IMR-90 (cell line): Measurements from ENCODE around the gene ZNF76. TPM values are rescaled to one million over a fixed set of nuclear protein-coding genes. Genes with fewer than 3 reads are reported as not detected.

Source experiments
- ATAC-seq: fragments of 200-7000 bp; cut with Tn5 transposase; 2 replicates; pipeline ENCODE4 v1.9.1; 2020; ENCODE audit warnings: low read depth, mild to moderate bottlenecking, moderate library complexity
- BruUV-seq: library from RNA; stranded (reverse); fragments of 400-500 nt; replicated peaks from 2 replicates; lab custom pipeline; 2021; lab: Mats Ljungman, UMichigan
- CTCF ChIA-PET: fragments of 300-600 bp; formaldehyde crosslinking; extraction: SDS; loops from one replicate; lab custom pipeline; 2021; ENCODE audit warnings: antibody characterized with exemption; lab: Yijun Ruan, JAX
- POLR2A ChIA-PET: fragments of 300-600 bp; sonication (Branson Sonifier 250); formaldehyde crosslinking; loops from one replicate; lab custom pipeline; 2022; ENCODE audit warnings: antibody characterized with exemption; ENCODE audit not compliant: unreplicated experiment; lab: Charles Lee
- DNase-seq: peaks from one replicate; pipeline ENCODE4 v3.0.0; 2013
- H2AFZ ChIP-seq: replicated peaks from 2 replicates; pipeline ENCODE3; 2013; ENCODE audit warnings: low read length, mild to moderate bottlenecking; ENCODE audit not compliant: poor library complexity
- H2AK5ac ChIP-seq: 2 replicates; pipeline ENCODE4 v1.6.1; 2013; ENCODE audit warnings: low read depth, low read length, inconsistent platforms
- H2AK9ac ChIP-seq: replicated peaks from 2 replicates; pipeline ENCODE3; 2013; ENCODE audit warnings: mild to moderate bottlenecking, low read depth, low read length, moderate library complexity; ENCODE audit not compliant: poor library complexity
- H2BK120ac ChIP-seq: 2 replicates; pipeline ENCODE4 v1.6.1; 2013; ENCODE audit warnings: low read depth, low read length, inconsistent platforms
- H2BK15ac ChIP-seq: 3 replicates; pipeline ENCODE4 v1.6.1; 2013; ENCODE audit warnings: low read depth, low read length, inconsistent platforms
- H2BK20ac ChIP-seq: 2 replicates; pipeline ENCODE4 v1.6.1; 2013; ENCODE audit warnings: low read depth, mild to moderate bottlenecking, inconsistent platforms, low read length, moderate library complexity
- H2BK5ac ChIP-seq: 2 replicates; pipeline ENCODE4 v1.6.1; 2013; ENCODE audit warnings: mild to moderate bottlenecking, low read depth, low read length, inconsistent platforms; ENCODE audit not compliant: poor library complexity, severe bottlenecking
- H3K14ac ChIP-seq: replicated peaks from 2 replicates; pipeline ENCODE4 v1.6.1; 2013; ENCODE audit warnings: low read depth, low read length, inconsistent platforms
- H3K18ac ChIP-seq: 2 replicates; pipeline ENCODE4 v1.6.1; 2013; ENCODE audit warnings: low read depth, low read length, control low read depth
- H3K23ac ChIP-seq: 2 replicates; pipeline ENCODE4 v1.6.1; 2013; ENCODE audit warnings: low read depth, low read length, inconsistent platforms
- H3K27ac ChIP-seq: 2 replicates; pipeline ENCODE4 v1.5.1; 2013; ENCODE audit warnings: mild to moderate bottlenecking, control low read depth, low read length; ENCODE audit not compliant: insufficient read depth
- H3K27me3 ChIP-seq: 2 replicates; pipeline ENCODE4 v1.6.1; 2013; ENCODE audit warnings: low read length; ENCODE audit not compliant: control insufficient read depth, insufficient read depth
- H3K36me3 ChIP-seq: 2 replicates; pipeline ENCODE4 v1.6.1; 2013; ENCODE audit warnings: low read length, mixed read lengths; ENCODE audit not compliant: control insufficient read depth, insufficient read depth
- H3K4ac ChIP-seq: 2 replicates; pipeline ENCODE4 v1.6.1; 2013; ENCODE audit warnings: low read depth, low read length, inconsistent platforms
- H3K4me1 ChIP-seq: 2 replicates; pipeline ENCODE4 v1.6.1; 2013; ENCODE audit warnings: low read length, mixed read lengths; ENCODE audit not compliant: control insufficient read depth, insufficient read depth
- H3K4me2 ChIP-seq: 2 replicates; pipeline ENCODE4 v1.6.1; 2013; ENCODE audit warnings: low read depth, mild to moderate bottlenecking, control low read depth, low read length, moderate library complexity
- H3K4me3 ChIP-seq: 2 replicates; pipeline ENCODE4 v1.5.1; 2013; ENCODE audit warnings: low read depth, mild to moderate bottlenecking, control low read depth, low read length, moderate library complexity; ENCODE audit not compliant: insufficient read depth
- H3K56ac ChIP-seq: 2 replicates; pipeline ENCODE4 v1.6.1; 2013; ENCODE audit warnings: low read length, inconsistent platforms; ENCODE audit not compliant: insufficient read depth; ENCODE audit errors: extremely low read depth
- H3K79me1 ChIP-seq, 2 experiments: 2 replicates each; pipeline ENCODE4 v1.6.1; 2013; ENCODE audit warnings: low read length in 2 of 2, inconsistent platforms in 1 of 2, low read depth in 1 of 2
- H3K9ac ChIP-seq: 2 replicates; pipeline ENCODE4 v1.6.1; 2013; ENCODE audit warnings: low read depth, low read length, control low read depth
- H3K9me1 ChIP-seq: 2 replicates; pipeline ENCODE4 v1.6.1; 2013; ENCODE audit warnings: low read length, inconsistent platforms; ENCODE audit not compliant: insufficient read depth
- H3K9me3 ChIP-seq: 2 replicates; pipeline ENCODE4 v1.6.1; 2013; ENCODE audit warnings: low read length; ENCODE audit not compliant: control insufficient read depth, insufficient read depth
- H4K20me1 ChIP-seq: 2 replicates; pipeline ENCODE4 v1.6.1; 2013; ENCODE audit warnings: low read length, inconsistent platforms; ENCODE audit not compliant: insufficient read depth
- H4K5ac ChIP-seq: 2 replicates; pipeline ENCODE4 v1.6.1; 2013; ENCODE audit warnings: mild to moderate bottlenecking, low read depth, low read length, control low read depth
- H4K8ac ChIP-seq, 2 experiments: 2 replicates each; pipeline ENCODE4 v1.6.1; 2013; ENCODE audit warnings: low read depth in 2 of 2, low read length in 2 of 2, control low read depth in 1 of 2, inconsistent platforms in 1 of 2
- H4K91ac ChIP-seq: 2 replicates; pipeline ENCODE4 v1.6.1; 2013; ENCODE audit warnings: low read depth, low read length, inconsistent platforms; ENCODE audit not compliant: insufficient read depth
- CEBPB ChIP-seq: IDR thresholded peaks from 2 replicates; pipeline ENCODE4 v1.6.1; 2012; ENCODE audit warnings: low read depth, low read length, improper control_type of control experiment
- CHD1 ChIP-seq: IDR thresholded peaks from 2 replicates; pipeline ENCODE4 v1.6.1; 2012; ENCODE audit warnings: low read depth, low read length, improper control_type of control experiment
- CTCF ChIP-seq: conservative IDR thresholded peaks from 2 replicates; pipeline ENCODE4 v1.5.1; 2012; ENCODE audit warnings: mild to moderate bottlenecking, low read depth, low read length, improper control_type of control experiment
- ELK1 ChIP-seq: fragments of 150-350 bp; IDR thresholded peaks from 2 replicates; pipeline ENCODE4 v1.6.1; 2016; ENCODE audit warnings: low read depth, mild to moderate bottlenecking, low read length, moderate library complexity, borderline replicate concordance
- FOS ChIP-seq: fragments of 150-350 bp; IDR thresholded peaks from 2 replicates; pipeline ENCODE4 v1.6.1; 2016; ENCODE audit warnings: low read depth, low read length
- MAFK ChIP-seq: IDR thresholded peaks from 2 replicates; pipeline ENCODE4 v1.6.1; 2012; ENCODE audit warnings: low read depth, low read length, improper control_type of control experiment
- MXI1 ChIP-seq: IDR thresholded peaks from 2 replicates; pipeline ENCODE4 v1.6.1; 2012; ENCODE audit warnings: low read depth, mild to moderate bottlenecking, low read length, moderate library complexity, borderline replicate concordance
- NFE2L2 ChIP-seq: fragments of 150-350 bp; IDR thresholded peaks from 2 replicates; pipeline ENCODE4 v1.6.1; 2016; ENCODE audit warnings: low read depth, mild to moderate bottlenecking, low read length
- POLR2A ChIP-seq: IDR thresholded peaks from 2 replicates; pipeline ENCODE4 v1.6.1; 2012; ENCODE audit warnings: mild to moderate bottlenecking, low read depth, low read length
- RAD21 ChIP-seq: IDR thresholded peaks from 2 replicates; pipeline ENCODE4 v1.6.1; 2012; ENCODE audit warnings: low read length, improper control_type of control experiment
- RCOR1 ChIP-seq: IDR thresholded peaks from 2 replicates; pipeline ENCODE4 v1.6.1; 2012; ENCODE audit warnings: mild to moderate bottlenecking, low read length, improper control_type of control experiment; ENCODE audit not compliant: insufficient replicate concordance
- RFX5 ChIP-seq: IDR thresholded peaks from 2 replicates; pipeline ENCODE4 v1.8.0; 2012; ENCODE audit warnings: low read depth, mild to moderate bottlenecking, low read length, moderate library complexity
- USF2 ChIP-seq: fragments of 150-350 bp; IDR thresholded peaks from 2 replicates; pipeline ENCODE4 v1.6.1; 2017; ENCODE audit warnings: mild to moderate bottlenecking, antibody characterized with exemption, low read length, low read depth
- WGBS, 2 experiments: methylation state at CpG; one replicate each; pipeline versions ENCODE4 v1.1.5 to v1.1.7; 2013; ENCODE audit warnings: missing lambda C conversion rate in 2 of 2; ENCODE audit not compliant: insufficient read length in 1 of 2; ENCODE audit errors: extremely low coverage in 2 of 2; 5-methylcytosine and 5-hydroxymethylcytosine counted together
- dilution Hi-C: fragments of 300-500 bp; cut with HindIII; formaldehyde crosslinking; loops from one replicate; pipeline ENCODE4 v1.14.3; 2018; ENCODE audit warnings: low sequenced_read_pairs; ENCODE audit not compliant: unreplicated experiment
- in situ Hi-C: fragments of 300-500 bp; cut with MboI; formaldehyde crosslinking; loops from 3 replicates; pipeline ENCODE4 v1.14.3; 2019; ENCODE audit warnings: low sequenced_read_pairs, inconsistent platforms, mixed read lengths
- intact Hi-C: fragments of 100-400 bp; cut with micrococcal nuclease; formaldehyde crosslinking; loops from 2 replicates; pipeline ENCODE4 v1.10.0; 2022
- polyA plus RNA-seq, 3 experiments: library from polyadenylated mRNA; depleted of rRNA; stranded (reverse); fragments of >200 nt; gene quantifications; 2 replicates each; pipeline ENCODE4 v1.2.3, GENCODE V29; 2012; ENCODE audit warnings: low replicate concordance in 1 of 3
- total RNA-seq: library from RNA; depleted of rRNA; stranded (reverse); fragments of >200 nt; gene quantifications from 2 replicates; pipeline ENCODE4 v1.2.3, GENCODE V29; 2012

Gene ZNF76
- total and polyA plus RNA-seq, 2 of the 4 experiments (the other 2 are of a cell fraction), result 19.9 to 21.1 TPM

- in situ Hi-C loops, result no loop called here
- peak within 1 kb of the TSS; percentile 48 for H3K9ac ChIP-seq
- H3K4me1 ChIP-seq, result peaks cover 31% of the 10 kb centered on the region
- peak within 1 kb of the TSS; percentile 87 for H3K4me2 ChIP-seq
- dilution Hi-C loops, result no loop called here
- H3K4me3 ChIP-seq, result peak within 1 kb of the TSS; percentile 62
- peak within 1 kb of the TSS; percentile 73 for H2AK9ac ChIP-seq
- 0 out of 2 replicates have a peak within 1 kb of the TSS, but pooled peaks have one; percentile 1 for H4K91ac ChIP-seq
- peak within 1 kb of the TSS; percentile 10; the same call in 1 of the 2 replicates for H4K5ac ChIP-seq
- H3K9me1 ChIP-seq, result peaks cover 10% of the 10 kb centered on the region; the same call in 1 of the 2 replicates
- H2AFZ ChIP-seq, result peak within 1 kb of the TSS; percentile 92
- peak; percentile 61 for ATAC-seq
- H3K79me1 ChIP-seq, result peaks cover 0 to 14% of the 10 kb centered on the region in 2 experiments; a peak in 1 of 4 replicates
- no TSS peak for BruUV-seq
- peaks cover 16% of the 10 kb centered on the region for H4K20me1 ChIP-seq
- H4K8ac ChIP-seq, result peak within 1 kb of the TSS in 1 of 2 experiments; percentile 10; a peak in 1 of 4 replicates
- H3K18ac ChIP-seq, result no peak within 1 kb of the TSS; the same call in 1 of the 2 replicates
- no peak within 1 kb of the TSS for H2BK20ac ChIP-seq
- H2BK120ac ChIP-seq, result no peak within 1 kb of the TSS
- H2BK15ac ChIP-seq, result no peak within 1 kb of the TSS
- no peaks in the 10 kb centered on the region for H3K9me3 ChIP-seq
- intact Hi-C loops, result loop anchor here (2.0 kb wide), 1 partner anchor 67 kb away; no protein-coding TSS in a partner anchor
- H3K14ac ChIP-seq, result no peak within 1 kb of the TSS; the same call in 1 of the 2 replicates
- peak within 1 kb of the TSS; percentile 8 for H2BK5ac ChIP-seq
- peak within 1 kb of the TSS; percentile 28 for H3K27ac ChIP-seq
- no peak within 1 kb of the TSS; the same call in 1 of the 2 replicates for H3K56ac ChIP-seq
- no peaks in the 10 kb centered on the region for H3K36me3 ChIP-seq
- H3K23ac ChIP-seq, result peak within 1 kb of the TSS; percentile 71
- WGBS, 2 experiments, result 2% methylated on average over 19 of the region's 89 CpGs; no CpG with 5 or more reads in 1 of the 2 experiments
- POLR2A ChIA-PET, result no interaction called here
- H3K4ac ChIP-seq, result no peak within 1 kb of the TSS; the same call in 1 of the 2 replicates
- 0 out of 2 replicates have a peak within 1 kb of the TSS, but pooled peaks have one; percentile 14 for H2AK5ac ChIP-seq
- peaks cover 26% of the 10 kb centered on the region for H3K27me3 ChIP-seq
- peak; percentile 42 for DNase-seq
- CTCF ChIA-PET, result interaction anchor here (1.3 kb wide), 1 partner anchor 9 kb away, joined by 4 read pairs; no protein-coding TSS in a partner anchor
- TF ChIP-seq POLR2A (no peak), USF2 (no peak), CTCF (no peak), RFX5 (no peak), MXI1 (no peak), RCOR1 (no peak), NFE2L2 (no peak), CEBPB (no peak), CHD1 (no peak), MAFK (no peak), RAD21 (no peak), ELK1 (no peak), FOS (no peak)
Measured at GRCh38 chr6:35213824-35214756, 45.4 kb upstream of the ZNF76 start, which contains the start of gene SCUBE3. Gene SCUBE3, plus strand, starts transcription at chr6:35213956. Its CDS starts 463 bp downstream, at chr6:35214419.
